NCI-H2081 treated with DMSO at 0.1 percent for 48 hours (cell line): ENCODE data around the gene FOXA2.

Source experiments
- DNase-seq: peaks from one replicate; lab custom pipeline; 2025; lab: John Stamatoyannopoulos, UW

FOXA2 gene

GRCh38 chr20:22583773-22584521, 425 bp downstream of the FOXA2 start:
- DNase-seq, result no peak

GRCh38 chr20:22582964-22583772, 1.2 kb downstream of the FOXA2 start:
- no peak for DNase-seq

- DNase-seq, result no peak
Measured at GRCh38 chr20:22582386-22582963, 1.9 kb downstream of the FOXA2 start.

GRCh38 chr20:22581437-22582385, 2.7 kb downstream of the FOXA2 start:
- no peak for DNase-seq

GRCh38 chr20:22579711-22580697, 4.4 kb downstream of the FOXA2 start:
- DNase-seq, result no peak

GRCh38 chr20:22579119-22579427, 5.3 kb downstream of the FOXA2 start:
- DNase-seq, result no peak

GRCh38 chr20:22578221-22579118, 5.9 kb downstream of the FOXA2 start:
- DNase-seq, result peak; percentile 78

- DNase-seq, result no peak
Measured at GRCh38 chr20:22577515-22578220, 6.7 kb downstream of the FOXA2 start.

GRCh38 chr20:22576733-22577514, 7.4 kb downstream of the FOXA2 start:
- DNase-seq, result no peak

- no peak for DNase-seq
Measured at GRCh38 chr20:22576273-22576672, 8.1 kb downstream of the FOXA2 start.

GRCh38 chr20:22575737-22576136, 8.6 kb downstream of the FOXA2 start:
- DNase-seq, result no peak

- peak; percentile 96 for DNase-seq
Measured at GRCh38 chr20:22575087-22575721, 9.2 kb downstream of the FOXA2 start.

- peak; percentile 73 for DNase-seq
Measured at GRCh38 chr20:22574545-22575086, 9.8 kb downstream of the FOXA2 start.

GRCh38 chr20:22572491-22572890, 11.9 kb downstream of the FOXA2 start:
- no peak for DNase-seq

- DNase-seq, result no peak
Measured at GRCh38 chr20:22572023-22572422, 12.3 kb downstream of the FOXA2 start.

- DNase-seq, result no peak
Measured at GRCh38 chr20:22569353-22569752, 15.0 kb downstream of the FOXA2 start.

- no peak for DNase-seq
Measured at GRCh38 chr20:22568872-22569344, 15.5 kb downstream of the FOXA2 start.
